ENCODE measurements around the gene NANS. TPM values are rescaled to one million over a fixed set of nuclear protein-coding genes. Genes with fewer than 3 reads are reported as not detected.

Gene NANS
- total and polyA plus RNA-seq, 4 donors = 23.4 to 55.4 (median 42.8) TPM

- H3K4me3 ChIP-seq (ENCODE audit: low read depth in 1 of 3, low read length in 3 of 3) = no peak overlapping the region
- no peak overlapping the region for H3K9ac ChIP-seq (ENCODE audit: low read depth in 1 of 2, low read length in 2 of 2)
- no peak overlapping the region for H3K27ac ChIP-seq (ENCODE audit: low read depth in 1 of 2, low read length in 2 of 2)
- 66% methylated on average over 6 of the region's 6 CpGs for WGBS
- peaks cover 0 to 5% (median 2%) of the 10 kb centered on the region in 4 donors for H3K4me1 ChIP-seq (ENCODE audit: control insufficient read depth in 4 of 4, insufficient read depth in 4 of 4, low read length in 3 of 4)
- no peaks in the 10 kb centered on the region for H3K27me3 ChIP-seq (ENCODE audit: control insufficient read depth in 4 of 4, insufficient read depth in 4 of 4, low read length in 3 of 4)
- no peaks in the 10 kb centered on the region for H3K9me3 ChIP-seq (ENCODE audit: control insufficient read depth in 4 of 4, low read length in 3 of 4)
- no peak for DNase-seq (ENCODE audit: low spot score)
- peaks cover 0 to 8% (median 3%) of the 10 kb centered on the region in 4 donors for H3K36me3 ChIP-seq (ENCODE audit: control insufficient read depth in 4 of 4, insufficient read depth in 3 of 4, low read depth in 1 of 4, low read length in 3 of 4)
- TF ChIP-seq CTCF (IDR thresholded peaks at IDR 0.05; ENCODE audit: low read depth, low read length, missing input control) = no peak
- no peak for TF ChIP-seq HNF4A (conservative IDR thresholded peaks at IDR 0.05)
- TF ChIP-seq, protein P1, sequence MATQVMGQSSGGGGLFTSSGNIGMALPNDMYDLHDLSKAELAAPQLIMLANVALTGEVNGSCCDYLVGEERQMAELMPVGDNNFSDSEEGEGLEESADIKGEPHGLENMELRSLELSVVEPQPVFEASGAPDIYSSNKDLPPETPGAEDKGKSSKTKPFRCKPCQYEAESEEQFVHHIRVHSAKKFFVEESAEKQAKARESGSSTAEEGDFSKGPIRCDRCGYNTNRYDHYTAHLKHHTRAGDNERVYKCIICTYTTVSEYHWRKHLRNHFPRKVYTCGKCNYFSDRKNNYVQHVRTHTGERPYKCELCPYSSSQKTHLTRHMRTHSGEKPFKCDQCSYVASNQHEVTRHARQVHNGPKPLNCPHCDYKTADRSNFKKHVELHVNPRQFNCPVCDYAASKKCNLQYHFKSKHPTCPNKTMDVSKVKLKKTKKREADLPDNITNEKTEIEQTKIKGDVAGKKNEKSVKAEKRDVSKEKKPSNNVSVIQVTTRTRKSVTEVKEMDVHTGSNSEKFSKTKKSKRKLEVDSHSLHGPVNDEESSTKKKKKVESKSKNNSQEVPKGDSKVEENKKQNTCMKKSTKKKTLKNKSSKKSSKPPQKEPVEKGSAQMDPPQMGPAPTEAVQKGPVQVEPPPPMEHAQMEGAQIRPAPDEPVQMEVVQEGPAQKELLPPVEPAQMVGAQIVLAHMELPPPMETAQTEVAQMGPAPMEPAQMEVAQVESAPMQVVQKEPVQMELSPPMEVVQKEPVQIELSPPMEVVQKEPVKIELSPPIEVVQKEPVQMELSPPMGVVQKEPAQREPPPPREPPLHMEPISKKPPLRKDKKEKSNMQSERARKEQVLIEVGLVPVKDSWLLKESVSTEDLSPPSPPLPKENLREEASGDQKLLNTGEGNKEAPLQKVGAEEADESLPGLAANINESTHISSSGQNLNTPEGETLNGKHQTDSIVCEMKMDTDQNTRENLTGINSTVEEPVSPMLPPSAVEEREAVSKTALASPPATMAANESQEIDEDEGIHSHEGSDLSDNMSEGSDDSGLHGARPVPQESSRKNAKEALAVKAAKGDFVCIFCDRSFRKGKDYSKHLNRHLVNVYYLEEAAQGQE (IDR thresholded peaks at IDR 0.05) = no peak
Measured at GRCh38 chr9:98101868-98102273, 45.3 kb downstream of the NANS start.

GRCh38 chr9:98104445-98104881, 47.9 kb downstream of the NANS start:
- DNase-seq (ENCODE audit: low spot score) = no peak
- TF ChIP-seq YY1 (IDR thresholded peaks at IDR 0.05) = no peak
- TF ChIP-seq CTCF (IDR thresholded peaks at IDR 0.05; ENCODE audit: low read depth, low read length, missing input control) = no peak
- TF ChIP-seq NR2F2 (IDR thresholded peaks at IDR 0.05) = no peak
- no peak for TF ChIP-seq ATF3 (IDR thresholded peaks at IDR 0.05)
- no peak for TF ChIP-seq ZBTB33 (IDR thresholded peaks at IDR 0.05)
- no peak for TF ChIP-seq JUND (IDR thresholded peaks at IDR 0.05)
- no peak for TF ChIP-seq HNF4G (IDR thresholded peaks at IDR 0.05)
- TF ChIP-seq, protein P2, sequence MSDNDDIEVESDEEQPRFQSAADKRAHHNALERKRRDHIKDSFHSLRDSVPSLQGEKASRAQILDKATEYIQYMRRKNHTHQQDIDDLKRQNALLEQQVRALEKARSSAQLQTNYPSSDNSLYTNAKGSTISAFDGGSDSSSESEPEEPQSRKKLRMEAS (IDR thresholded peaks at IDR 0.05) = no peak
- no peak for TF ChIP-seq RAD21 (IDR thresholded peaks at IDR 0.05)
- TF ChIP-seq RXRA (IDR thresholded peaks at IDR 0.05) = no peak
- no peaks in the 10 kb centered on the region for H3K9me3 ChIP-seq (ENCODE audit: control insufficient read depth in 4 of 4, low read length in 3 of 4)
- no peak overlapping the region for H3K27ac ChIP-seq (ENCODE audit: low read depth in 1 of 2, low read length in 2 of 2)
- H3K36me3 ChIP-seq (ENCODE audit: control insufficient read depth in 4 of 4, insufficient read depth in 3 of 4, low read depth in 1 of 4, low read length in 3 of 4) = peaks cover 0 to 3% (median 3%) of the 10 kb centered on the region in 4 donors
- H3K4me3 ChIP-seq (ENCODE audit: low read depth in 1 of 3, low read length in 3 of 3) = no peak overlapping the region
- no peak overlapping the region for H3K9ac ChIP-seq (ENCODE audit: low read depth in 1 of 2, low read length in 2 of 2)
- 91% methylated on average over 3 of the region's 3 CpGs for WGBS
- H3K27me3 ChIP-seq (ENCODE audit: control insufficient read depth in 4 of 4, insufficient read depth in 4 of 4, low read length in 3 of 4) = no peaks in the 10 kb centered on the region
- H3K4me1 ChIP-seq (ENCODE audit: control insufficient read depth in 4 of 4, insufficient read depth in 4 of 4, low read length in 3 of 4) = peaks cover 4 to 19% (median 11%) of the 10 kb centered on the region in 4 donors
